T-helper 22 cell (primary cell): ENCODE results near the gene MVP.
A peak's percentile ranks its signal among the peaks of the same experiment; 100 is the strongest.

Experiments used
- DNase-seq: peaks from one replicate; pipeline ENCODE4 v3.0.0-alpha.2; 2020; ENCODE audit warnings: low read depth

Gene MVP

DNA sequence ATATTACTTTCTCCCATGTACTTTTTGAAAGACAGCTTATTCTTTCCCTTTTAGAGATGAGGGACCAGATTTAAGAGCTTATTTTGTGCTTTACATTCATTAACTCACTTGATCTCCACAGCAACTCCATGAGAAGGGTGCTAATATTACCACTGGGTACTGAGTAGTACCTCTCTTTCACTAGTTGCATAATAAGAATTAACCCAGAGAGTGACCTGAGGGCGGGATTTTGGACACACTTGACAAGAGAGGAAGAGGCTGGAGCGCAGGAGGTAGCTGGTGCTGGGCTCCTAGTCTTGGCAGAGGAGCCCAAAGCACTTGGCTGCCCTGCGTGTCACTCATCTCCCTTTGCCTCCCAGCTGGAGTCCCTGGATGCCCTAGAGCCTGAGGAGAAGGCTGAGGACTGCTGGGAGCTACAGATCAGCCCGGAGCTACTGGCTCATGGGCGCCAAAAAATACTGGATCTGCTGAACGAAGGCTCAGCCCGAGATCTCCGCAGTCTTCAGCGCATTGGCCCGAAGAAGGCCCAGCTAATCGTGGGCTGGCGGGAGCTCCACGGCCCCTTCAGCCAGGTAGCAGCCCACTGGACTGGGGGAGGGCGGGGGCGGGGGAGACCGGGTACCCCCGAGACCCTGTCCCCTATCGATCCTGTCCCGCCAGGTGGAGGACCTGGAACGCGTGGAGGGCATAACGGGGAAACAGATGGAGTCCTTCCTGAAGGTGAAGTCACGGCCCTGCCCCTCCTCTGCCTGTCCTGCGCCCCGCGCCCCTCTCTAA, 15.6 kb upstream of the MVP start:
- DNase-seq = no peak

DNA sequence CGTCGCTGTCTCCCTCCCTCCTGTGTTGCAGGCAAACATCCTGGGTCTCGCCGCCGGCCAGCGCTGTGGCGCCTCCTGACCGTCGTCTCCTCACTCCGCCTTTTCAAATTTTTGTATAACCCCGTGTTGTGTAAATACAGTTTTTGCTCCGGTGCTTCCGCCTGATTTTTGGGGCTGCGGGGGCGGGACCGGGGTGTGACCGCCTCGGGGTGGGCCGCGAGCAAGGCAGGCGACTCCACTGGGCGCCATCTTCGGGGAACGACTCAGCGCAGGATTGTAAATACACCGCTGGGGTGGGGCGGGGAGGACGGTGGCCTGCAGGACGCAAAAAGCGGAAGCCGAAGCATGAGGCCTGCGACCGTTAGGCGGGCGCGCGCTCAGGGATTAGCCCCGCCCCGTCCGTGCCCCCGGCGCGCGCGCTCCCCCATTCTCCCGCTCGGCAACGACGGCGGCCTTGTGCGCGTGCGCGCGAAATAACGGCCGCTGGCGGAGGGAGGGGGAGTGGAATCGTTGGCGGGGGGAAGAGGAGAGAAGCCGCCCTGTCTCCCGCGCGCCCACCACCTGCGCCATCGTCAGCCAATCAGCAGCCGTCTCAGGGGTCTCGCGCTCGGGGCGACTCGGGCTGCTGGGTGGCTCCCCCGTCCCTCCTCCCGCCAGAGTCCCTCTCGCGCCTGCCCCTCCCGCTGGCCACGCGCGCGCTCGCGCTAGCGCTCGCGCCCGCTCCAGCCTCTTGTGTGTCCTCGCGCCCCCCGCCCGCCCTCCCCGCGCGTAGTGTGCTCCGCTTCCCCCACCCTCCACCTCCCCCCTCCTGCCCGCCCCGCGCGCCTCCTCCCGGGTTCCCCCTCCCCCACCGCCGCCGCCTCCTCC, 14.8 kb upstream of the MVP start:
- peak; percentile 97 for DNase-seq

DNA sequence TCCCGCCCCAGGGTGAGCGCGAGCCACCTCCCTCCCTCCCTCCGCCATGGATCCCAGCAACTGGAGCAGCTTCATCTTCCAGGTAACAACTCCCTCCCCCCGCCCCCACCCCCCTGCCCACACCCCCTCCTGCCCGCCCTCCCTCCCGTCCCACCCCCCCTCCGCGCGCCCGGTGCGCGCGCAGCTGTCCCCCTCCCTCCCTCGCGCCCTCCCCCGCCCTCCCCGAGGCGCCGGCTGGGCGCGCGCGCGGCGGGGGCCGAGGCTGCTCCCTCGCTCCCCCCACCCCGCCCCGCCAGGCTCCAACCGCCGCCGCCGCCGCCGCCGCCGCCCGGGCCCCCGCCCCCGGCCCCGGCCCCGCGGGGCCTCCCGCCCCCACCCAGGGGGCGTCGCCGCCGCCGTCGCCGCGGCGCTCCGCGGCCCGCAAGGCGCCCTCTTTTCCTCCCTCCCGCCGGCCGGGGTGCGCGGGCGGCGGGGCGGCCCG, 14.1 kb upstream of the MVP start, which contains the start of gene MAZ:
Gene MAZ, plus strand, starts transcription at position 431 of the 481 bp plus-strand sequence. CDS start 173 bp downstream, outside the sequence.
- no peak for DNase-seq

DNA sequence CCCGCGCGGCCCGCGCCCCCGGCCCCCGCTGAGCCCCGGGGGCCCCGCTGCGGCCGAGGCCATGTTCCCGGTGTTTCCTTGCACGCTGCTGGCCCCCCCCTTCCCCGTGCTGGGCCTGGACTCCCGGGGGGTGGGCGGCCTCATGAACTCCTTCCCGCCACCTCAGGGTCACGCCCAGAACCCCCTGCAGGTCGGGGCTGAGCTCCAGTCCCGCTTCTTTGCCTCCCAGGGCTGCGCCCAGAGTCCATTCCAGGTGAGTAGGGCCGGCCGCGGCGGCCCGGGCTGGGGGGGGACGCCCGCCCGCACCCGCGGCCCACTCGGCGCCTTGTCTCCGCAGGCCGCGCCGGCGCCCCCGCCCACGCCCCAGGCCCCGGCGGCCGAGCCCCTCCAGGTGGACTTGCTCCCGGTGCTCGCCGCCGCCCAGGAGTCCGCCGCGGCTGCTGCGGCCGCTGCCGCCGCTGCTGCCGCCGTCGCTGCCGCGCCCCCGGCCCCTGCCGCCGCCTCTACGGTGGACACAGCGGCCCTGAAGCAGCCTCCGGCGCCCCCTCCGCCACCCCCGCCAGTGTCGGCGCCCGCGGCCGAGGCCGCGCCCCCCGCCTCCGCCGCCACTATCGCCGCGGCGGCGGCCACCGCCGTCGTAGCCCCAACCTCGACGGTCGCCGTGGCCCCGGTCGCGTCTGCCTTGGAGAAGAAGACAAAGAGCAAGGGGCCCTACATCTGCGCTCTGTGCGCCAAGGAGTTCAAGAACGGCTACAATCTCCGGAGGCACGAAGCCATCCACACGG, 13.4 kb upstream of the MVP start:
- peak; percentile 37 for DNase-seq

DNA sequence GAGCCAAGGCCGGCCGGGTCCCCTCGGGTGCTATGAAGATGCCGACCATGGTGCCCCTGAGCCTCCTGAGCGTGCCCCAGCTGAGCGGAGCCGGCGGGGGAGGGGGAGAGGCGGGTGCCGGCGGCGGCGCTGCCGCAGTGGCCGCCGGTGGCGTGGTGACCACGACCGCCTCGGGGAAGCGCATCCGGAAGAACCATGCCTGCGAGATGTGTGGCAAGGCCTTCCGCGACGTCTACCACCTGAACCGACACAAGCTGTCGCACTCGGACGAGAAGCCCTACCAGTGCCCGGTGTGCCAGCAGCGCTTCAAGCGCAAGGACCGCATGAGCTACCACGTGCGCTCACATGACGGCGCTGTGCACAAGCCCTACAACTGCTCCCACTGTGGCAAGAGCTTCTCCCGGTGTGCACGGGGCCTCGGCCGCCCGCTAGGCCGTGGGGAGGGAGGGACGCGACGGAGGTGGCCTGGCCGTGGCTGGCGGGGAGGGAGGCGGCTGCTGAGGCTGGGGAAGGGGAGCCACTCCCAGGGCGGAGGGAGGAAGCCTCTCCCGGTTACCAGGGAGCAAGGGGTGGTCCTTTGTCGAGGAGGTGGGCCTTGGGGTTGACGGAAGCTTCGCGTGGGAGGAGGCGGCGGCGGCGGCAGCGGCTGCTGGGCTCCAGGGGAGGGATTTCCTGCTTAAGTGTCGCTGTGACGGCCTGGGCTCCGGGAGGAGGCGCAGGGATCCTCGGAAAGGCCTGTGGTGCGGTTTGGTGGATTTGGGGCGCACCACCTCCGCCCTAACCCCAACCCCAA, 12.6 kb upstream of the MVP start:
- peak; percentile 89 for DNase-seq

DNA sequence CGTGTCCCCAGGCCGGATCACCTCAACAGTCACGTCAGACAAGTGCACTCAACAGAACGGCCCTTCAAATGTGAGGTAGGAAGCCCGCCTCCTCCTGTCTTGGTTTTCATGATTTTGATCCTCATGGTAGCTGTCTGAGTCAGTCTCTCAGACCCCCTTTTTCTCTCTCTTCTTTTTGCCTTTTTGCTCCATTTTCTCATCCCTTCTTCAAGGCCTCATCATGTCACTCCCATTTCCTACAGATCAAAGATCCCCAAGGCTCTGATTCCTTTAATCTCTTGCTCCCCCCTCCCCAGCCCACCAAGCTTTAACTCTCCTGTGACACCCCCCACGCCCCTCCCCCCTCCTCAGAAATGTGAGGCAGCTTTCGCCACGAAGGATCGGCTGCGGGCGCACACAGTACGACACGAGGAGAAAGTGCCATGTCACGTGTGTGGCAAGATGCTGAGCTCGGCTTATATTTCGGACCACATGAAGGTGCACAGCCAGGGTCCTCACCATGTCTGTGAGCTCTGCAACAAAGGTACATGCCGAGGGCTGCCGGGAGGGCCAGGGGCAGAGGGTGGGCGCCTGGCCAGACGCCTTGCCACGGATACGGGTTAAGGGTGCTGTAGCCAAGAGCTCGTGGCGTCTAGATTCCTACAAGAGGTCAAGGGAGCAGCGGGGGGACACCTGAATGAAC, 11.9 kb upstream of the MVP start:
- no peak for DNase-seq

DNA sequence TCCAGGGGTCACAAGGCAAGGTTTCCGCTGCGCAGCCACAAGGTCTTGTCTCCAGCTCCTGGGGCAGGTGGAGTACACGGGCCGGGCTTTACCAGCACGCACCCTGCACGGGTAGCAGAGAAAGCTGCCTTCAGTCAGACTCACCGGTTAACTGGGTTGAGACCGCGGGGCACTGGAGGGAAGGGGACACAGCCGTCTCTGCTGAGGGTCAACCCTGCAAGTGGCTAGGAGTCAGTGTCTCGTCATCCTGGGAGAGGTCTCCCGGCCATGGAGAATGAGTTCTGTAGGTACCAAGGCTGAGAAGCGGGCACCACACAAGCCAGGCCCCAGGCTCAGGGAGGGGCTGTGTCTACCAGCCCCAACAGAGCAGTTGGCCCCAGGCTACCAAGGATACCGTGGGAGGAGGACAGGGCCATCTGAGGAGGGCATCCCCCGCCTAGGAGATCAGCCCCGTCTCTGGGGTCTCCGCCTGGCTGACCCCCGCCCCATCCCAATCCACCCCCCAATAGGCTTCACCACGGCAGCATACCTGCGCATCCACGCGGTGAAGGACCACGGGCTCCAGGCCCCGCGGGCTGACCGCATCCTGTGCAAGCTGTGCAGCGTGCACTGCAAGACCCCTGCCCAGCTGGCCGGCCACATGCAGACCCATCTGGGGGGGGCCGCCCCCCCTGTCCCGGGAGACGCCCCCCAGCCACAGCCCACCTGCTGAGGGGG, 11.1 kb upstream of the MVP start:
- DNase-seq = no peak

DNA sequence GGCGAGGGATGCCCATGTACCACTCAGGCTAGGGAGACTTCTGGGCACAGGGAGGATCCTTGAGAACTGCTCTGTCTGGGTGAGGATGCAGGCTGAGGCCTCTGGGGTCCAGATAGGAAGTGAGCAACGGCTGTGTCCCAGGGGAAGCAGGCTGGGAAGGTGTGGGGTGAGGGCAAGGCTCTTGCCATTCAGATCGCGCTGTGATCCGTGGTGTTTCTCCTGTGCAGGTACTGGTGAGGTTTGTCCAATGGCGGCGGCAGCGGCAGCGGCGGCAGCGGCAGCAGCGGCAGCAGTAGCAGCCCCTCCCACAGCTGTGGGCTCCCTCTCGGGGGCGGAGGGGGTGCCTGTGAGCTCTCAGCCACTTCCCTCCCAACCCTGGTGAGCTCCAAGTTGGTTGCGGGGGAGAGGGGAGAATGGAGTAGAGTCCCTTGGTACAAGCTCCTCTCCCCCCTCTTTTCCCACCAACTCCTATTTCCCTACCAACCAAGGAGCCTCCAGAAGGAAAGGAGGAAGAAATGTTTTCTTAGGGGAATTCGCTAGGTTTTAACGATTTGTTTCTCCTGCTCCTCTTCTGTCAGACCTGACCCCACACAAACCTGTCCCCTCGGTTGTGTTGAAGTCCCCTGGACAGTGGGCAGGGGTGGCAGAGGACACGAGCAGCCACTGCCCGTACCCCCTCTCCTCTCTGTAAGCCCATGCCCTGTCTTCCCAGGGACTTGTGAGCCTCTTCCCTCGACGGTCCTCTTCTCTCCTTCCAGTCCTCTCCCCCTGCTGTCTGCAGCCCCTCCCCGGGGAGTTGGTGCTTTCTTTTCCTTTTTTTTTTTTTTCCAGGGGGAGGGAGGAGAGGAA, 10.2 kb upstream of the MVP start:
- peak; percentile 37 for DNase-seq

DNA sequence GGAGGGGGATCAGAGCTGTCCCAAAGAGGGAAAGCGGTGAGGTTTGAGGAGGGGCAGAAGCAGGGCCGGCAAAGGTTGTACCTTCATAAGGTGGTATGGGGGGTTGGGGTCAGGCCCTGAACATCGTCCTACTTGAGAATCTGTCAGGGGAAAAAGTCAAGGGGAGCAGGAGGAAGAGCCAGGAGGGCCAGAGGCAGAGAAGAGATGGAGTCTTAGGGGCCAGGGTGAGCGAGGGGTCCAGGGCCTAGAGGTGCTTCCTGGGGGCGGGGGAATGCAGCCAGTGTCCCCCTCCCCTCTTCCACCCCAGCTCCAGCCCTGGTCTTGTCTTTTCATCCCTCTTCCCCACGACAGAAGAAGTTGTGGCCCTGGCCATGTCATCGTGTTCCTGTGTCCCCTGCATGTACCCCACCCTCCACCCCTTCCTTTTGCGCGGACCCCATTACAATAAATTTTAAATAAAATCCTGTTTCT, 9.5 kb upstream of the MVP start:
- DNase-seq = no peak

DNA sequence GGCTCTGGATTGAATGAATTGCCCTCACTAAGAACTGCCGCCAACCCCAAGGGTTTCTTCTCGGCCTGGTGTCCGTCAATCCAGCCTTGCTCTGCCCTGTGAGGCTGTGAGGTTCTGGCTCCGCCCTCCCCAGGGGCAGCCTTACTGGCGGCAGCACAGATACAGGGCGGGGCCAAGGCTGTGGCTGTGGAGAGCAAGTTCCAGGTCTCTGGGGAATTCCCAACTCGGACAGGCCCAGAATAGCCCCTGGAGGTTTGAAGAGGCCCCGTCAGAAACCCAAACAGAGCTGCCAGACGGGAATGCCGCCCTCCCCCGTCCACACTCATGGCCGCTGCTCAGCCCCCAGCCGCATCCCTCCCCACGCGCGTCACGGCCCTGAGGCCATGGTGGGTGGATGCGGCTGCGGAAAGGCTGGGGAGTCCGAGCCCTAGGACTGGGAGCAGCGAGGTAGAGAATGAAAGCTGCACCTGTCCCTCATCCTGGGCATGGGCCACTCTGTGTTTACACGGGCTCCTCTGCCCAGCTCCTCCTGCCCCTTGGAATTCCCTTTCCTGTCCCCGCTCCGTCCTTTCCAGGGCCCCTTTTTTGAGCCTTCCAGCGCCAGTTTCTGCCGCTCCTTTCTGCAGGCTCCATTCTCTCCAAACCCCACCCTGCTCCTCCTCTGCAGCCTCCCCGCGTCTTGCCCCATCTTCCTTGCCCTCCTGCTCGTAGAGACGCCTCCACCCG, 8.9 kb upstream of the MVP start:
- peak; percentile 66 for DNase-seq

DNA sequence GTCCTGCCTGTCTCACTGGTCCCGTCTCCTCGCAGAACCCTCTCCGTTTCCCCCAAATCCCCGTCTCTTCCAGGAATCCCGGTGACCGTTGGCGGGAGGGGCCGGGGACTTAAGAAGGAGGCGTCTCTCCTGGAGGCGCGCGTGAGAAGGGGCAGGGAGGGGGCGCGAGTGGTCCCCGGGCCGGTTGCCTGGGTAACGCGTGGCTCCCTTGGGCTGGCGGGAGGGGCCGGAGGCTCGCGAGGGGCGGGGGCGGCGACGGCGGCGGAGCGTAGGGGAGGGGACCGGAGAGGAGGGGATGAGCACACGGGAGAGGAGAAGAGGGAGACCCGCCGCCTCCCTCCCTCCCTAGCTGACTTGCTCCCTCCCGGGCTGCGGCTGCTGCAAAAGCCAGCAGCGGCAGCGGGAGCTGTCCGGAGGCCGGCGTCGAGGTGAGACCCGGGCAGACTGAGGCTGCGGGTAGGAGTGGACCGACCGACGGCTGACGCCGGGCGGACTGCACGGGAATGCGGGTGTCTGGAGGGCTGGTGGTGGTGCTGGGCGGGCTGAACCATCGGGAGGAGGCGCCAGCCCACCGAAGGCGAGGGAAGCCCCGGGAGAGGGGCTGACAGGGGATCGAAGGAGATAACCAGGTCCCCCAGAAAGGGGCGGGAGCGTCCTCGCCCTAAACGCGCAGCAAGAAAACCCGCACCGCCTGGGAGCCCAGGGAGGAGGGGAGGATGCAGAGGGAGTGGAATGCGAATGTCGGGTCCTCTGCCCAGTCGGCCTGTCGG, 8.2 kb upstream of the MVP start, which contains the start of gene PRRT2:
Gene PRRT2, plus strand, starts transcription at position 298 of the 770 bp plus-strand sequence. CDS start 862 bp downstream, outside the sequence.
- peak; percentile 44 for DNase-seq

DNA sequence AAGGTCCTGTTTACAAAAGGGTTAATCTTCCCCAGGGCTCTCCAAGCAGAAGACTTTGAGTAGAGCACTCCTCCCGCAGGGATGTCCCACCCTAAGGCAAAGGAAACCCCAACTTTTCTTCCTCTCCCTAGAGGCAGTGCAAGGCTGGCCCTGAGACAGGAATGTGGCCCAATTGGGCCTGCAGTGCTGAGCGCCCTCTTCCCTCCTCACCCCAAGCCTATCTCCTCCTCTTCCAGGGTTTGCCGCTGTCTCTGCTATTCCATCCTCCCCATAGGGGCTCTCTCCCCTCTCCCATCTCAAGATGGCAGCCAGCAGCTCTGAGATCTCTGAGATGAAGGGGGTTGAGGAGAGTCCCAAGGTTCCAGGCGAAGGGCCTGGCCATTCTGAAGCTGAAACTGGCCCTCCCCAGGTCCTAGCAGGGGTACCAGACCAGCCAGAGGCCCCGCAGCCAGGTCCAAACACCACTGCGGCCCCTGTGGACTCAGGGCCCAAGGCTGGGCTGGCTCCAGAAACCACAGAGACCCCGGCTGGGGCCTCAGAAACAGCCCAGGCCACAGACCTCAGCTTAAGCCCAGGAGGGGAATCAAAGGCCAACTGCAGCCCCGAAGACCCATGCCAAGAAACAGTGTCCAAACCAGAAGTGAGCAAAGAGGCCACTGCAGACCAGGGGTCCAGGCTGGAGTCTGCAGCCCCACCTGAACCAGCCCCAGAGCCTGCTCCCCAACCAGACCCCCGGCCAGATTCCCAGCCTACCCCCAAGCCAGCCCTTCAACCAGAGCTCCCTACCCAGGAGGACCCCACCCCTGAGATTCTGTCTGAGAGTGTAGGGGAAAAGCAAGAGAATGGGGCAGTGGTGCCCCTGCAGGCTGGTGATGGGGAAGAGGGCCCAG, 7.3 kb upstream of the MVP start:
- DNase-seq = no peak

DNA sequence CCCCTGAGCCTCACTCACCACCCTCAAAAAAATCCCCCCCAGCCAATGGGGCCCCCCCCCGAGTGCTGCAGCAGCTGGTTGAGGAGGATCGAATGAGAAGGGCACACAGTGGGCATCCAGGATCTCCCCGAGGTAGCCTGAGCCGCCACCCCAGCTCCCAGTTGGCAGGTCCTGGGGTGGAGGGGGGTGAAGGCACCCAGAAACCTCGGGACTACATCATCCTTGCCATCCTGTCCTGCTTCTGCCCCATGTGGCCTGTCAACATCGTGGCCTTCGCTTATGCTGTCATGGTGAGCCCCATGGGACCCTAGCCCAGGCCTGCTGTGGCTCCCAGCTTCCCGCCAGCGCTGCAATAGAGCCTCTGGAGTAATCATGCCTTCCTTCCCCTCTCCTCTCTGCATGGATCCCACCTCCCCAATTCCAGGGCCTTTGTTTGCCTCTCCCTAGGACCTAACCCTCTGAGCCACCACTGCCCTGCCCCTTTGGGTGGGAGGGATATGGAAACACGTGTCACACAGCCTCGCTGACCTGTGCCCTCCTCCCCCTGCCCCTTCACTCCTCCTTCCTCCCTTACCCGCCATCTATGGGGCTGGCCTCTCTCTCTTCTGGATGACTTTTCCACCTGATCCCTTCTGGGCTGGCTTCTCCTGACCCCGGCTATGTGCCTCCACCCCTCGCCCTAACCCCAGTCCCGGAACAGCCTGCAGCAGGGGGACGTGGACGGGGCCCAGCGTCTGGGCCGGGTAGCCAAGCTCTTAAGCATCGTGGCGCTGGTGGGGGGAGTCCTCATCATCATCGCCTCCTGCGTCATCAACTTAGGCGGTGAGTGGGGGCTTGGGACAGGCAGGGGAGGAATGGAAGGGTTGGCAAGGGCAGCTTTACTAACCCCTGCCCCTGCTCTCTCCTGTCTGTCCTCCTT, 6.4 kb upstream of the MVP start:
- DNase-seq = no peak

DNA sequence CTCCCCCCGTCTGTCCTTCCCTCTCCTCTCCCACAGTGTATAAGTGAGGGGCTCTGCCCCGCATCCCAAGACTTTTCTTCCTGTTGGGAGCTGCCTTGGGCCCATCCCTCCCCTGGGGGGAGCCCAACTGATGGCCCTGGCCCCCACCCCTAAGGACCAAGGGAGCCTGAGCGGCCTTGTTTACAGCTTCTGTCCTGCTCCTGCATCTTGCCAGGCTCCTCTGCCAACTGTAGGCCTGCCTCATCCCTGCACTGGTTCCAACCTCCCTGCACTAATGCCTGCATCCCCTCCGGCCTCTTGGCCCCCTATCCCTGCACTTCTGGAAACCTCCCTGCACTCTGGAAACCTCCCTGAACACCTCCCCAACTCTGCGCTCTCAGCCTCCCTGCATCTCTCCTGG, 5.7 kb upstream of the MVP start:
- no peak for DNase-seq

DNA sequence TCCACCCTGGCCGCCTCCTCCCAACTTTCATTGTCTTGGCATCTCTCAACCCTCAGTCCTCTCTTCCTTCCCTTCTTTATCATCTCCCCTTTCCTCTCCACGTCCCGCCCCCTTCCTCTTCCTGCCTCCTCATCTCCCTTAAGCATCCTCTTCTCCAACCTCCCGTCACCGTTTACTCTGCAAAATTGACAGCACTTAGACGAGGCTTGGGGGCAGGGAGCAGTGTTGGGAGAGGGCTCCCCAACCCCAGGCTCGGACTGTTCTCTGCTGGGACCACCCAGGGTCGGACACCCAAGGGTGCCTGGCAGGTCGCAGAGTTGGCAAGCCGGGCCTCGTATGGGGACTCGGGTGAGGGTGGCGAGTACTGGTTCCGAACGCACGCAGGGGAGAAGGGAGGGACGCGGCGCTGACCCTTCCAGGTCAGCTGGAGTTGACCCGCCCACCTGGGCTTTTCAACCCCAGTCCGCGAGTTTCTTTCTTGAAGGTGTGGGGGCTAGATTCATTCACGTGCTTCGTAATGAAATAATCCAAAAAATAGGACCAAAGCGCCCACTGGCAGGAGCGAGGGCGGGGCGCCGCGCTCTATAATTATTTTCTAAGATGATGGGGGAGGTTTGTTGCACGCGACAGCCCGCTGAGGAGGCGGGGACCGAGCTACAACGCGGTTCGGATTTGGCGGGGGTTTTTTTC, 5.1 kb upstream of the MVP start:
- no peak for DNase-seq
